Prostate gland (tissue), 2 donors: ENCODE results near the gene DEFB112.

ENCODE experiments used
- CTCF ChIP-seq, 4 experiments: fragments of 200-600 bp in 2 of 4; fragments of 450-650 bp in 2 of 4; sonication (generic) in 2 of 4; IDR thresholded peaks; 1 replicate in 3 of 4; 2 replicates in 1 of 4; pipeline ENCODE4 v1.5.1; 2016 to 2019; ENCODE audit warnings: antibody characterized with exemption in 4 of 4, mild to moderate bottlenecking in 2 of 4, moderate library complexity in 2 of 4
- POLR2A ChIP-seq: fragments of 450-650 bp; IDR thresholded peaks from one replicate; pipeline ENCODE4 v1.6.1; 2016; ENCODE audit warnings: antibody characterized with exemption, mild to moderate bottlenecking
- POLR2AphosphoS5 ChIP-seq: sonication (generic); formaldehyde crosslinking; IDR thresholded peaks from one replicate; pipeline ENCODE4 v1.6.1; 2017; ENCODE audit warnings: antibody characterized with exemption

DNA sequence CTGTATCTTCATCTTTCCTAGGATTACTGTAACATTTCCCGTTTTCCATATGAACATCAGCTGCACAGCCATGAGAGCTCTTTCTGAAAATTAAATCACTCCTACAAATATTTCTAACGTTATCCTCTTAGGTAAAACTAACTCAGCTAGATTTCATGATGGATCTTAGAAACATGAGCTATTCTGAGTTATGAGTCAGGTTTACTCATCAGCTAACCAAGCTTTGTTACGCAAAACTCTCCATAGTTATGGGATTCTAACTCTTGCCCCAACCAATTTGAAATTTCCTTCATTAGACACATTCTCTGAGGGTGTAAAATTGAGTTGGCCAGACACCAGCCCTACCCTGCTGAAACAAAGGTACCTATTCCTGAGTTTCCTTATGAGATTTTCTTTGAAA, 41.9 kb downstream of the DEFB112 start:
- TF ChIP-seq POLR2A, result no peak
- no peak for TF ChIP-seq CTCF (IDR thresholded peaks at IDR 0.05)
- no peak for TF ChIP-seq POLR2AphosphoS5
